H1 (cell line): Measurements from ENCODE around the gene APOA4. TPM values are rescaled to one million over a fixed set of nuclear protein-coding genes. Genes with fewer than 3 reads are reported as not detected.

Source experiments
- CBX5 ChIP-seq: fragments of 300-800, 300-1000 bp; sonication (generic); IDR thresholded peaks from 2 replicates; pipeline ENCODE4 v1.7.1; 2016; ENCODE audit warnings: antibody characterized with exemption, low read length, low read depth
- GTF2F1 ChIP-seq: IDR thresholded peaks from 2 replicates; pipeline ENCODE4 v1.6.1; 2012; ENCODE audit warnings: low read depth, low read length, improper control_type of control experiment, borderline replicate concordance
- MAFK ChIP-seq: IDR thresholded peaks from 2 replicates; pipeline ENCODE4 v1.6.1; 2012; ENCODE audit warnings: low read depth, mild to moderate bottlenecking, improper control_type of control experiment, low read length
- SIRT6 ChIP-seq: IDR thresholded peaks from one replicate; pipeline ENCODE4 v1.7.1; 2012; ENCODE audit warnings: low read length, inconsistent platforms
- SIX5 ChIP-seq: IDR thresholded peaks from 2 replicates; pipeline ENCODE4 v1.6.1; 2011; ENCODE audit warnings: mild to moderate bottlenecking, low read depth, low read length
- polyA plus RNA-seq, 7 experiments: library from polyadenylated mRNA; depleted of rRNA in 3 of 7; stranded (reverse) in 5 of 7; unstranded in 2 of 7; fragments of >200 nt in 5 of 7; fragments of 200-250 nt in 2 of 7; gene quantifications; 1 replicate in 5 of 7; 2 replicates in 1 of 7; 4 replicates in 1 of 7; pipeline versions ENCODE4 v1.2.1 to v1.2.3, GENCODE V29; 2011 to 2013; ENCODE audit warnings: missing spikeins in 2 of 7, mixed read lengths in 2 of 7
- total RNA-seq: library from RNA; stranded (reverse); fragmentation: NEBNext Ultra II Directional; extraction: Animal tissue kit (Norgen Biotek cat#: 25700); gene quantifications from 2 replicates; pipeline ENCODE4 v1.2.1, GENCODE V29; 2021
- TF ChIP-seq, protein P1 (sequence below): IDR thresholded peaks from 2 replicates; pipeline ENCODE4 v1.6.1; 2012; ENCODE audit warnings: low read length, inconsistent platforms

Gene APOA4
- total and polyA plus RNA-seq, 2 of the 8 experiments (the other 6 are each of a cell fraction or from before 2014, with no cell fraction given), result not detected

DNA sequence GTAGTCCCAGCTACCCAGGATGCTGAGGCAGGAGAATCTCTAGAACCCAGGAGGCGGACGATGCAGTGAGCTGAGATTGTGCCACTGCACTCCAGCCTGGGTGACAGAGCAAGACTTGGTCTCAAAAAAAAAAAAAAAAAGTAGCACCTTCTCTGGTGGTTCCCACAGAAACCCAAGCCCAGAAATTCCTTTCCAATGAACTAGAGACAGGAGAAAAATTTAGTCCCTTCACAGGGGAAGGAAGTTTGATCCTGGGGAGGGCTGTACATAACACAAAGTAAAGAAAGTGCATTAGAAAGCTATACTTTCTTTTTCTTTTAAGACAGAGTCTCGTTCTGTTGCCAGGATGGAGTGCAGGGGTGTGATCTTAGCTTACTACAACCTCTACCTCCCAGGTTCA is 39.8 kb upstream of the APOA4 start (continued):
- TF ChIP-seq MAFK (no peak), SIX5 (no peak), GTF2F1 (no peak), SIRT6 (no peak), CBX5 (no peak)
- TF ChIP-seq, protein P1, sequence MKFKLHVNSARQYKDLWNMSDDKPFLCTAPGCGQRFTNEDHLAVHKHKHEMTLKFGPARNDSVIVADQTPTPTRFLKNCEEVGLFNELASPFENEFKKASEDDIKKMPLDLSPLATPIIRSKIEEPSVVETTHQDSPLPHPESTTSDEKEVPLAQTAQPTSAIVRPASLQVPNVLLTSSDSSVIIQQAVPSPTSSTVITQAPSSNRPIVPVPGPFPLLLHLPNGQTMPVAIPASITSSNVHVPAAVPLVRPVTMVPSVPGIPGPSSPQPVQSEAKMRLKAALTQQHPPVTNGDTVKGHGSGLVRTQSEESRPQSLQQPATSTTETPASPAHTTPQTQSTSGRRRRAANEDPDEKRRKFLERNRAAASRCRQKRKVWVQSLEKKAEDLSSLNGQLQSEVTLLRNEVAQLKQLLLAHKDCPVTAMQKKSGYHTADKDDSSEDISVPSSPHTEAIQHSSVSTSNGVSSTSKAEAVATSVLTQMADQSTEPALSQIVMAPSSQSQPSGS, result no peak
